C4-2B (cell line): ENCODE data around the gene PFN1.

Source experiments
- ZFX ChIP-seq: fragments of 450-650 bp; IDR thresholded peaks from 2 replicates; pipeline ENCODE4 v1.6.1; 2017
- TF ChIP-seq, protein P1 (sequence below): fragments of 450-650 bp; conservative IDR thresholded peaks from 2 replicates; pipeline ENCODE4 v1.5.1; 2017; ENCODE audit warnings: mild to moderate bottlenecking

DNA sequence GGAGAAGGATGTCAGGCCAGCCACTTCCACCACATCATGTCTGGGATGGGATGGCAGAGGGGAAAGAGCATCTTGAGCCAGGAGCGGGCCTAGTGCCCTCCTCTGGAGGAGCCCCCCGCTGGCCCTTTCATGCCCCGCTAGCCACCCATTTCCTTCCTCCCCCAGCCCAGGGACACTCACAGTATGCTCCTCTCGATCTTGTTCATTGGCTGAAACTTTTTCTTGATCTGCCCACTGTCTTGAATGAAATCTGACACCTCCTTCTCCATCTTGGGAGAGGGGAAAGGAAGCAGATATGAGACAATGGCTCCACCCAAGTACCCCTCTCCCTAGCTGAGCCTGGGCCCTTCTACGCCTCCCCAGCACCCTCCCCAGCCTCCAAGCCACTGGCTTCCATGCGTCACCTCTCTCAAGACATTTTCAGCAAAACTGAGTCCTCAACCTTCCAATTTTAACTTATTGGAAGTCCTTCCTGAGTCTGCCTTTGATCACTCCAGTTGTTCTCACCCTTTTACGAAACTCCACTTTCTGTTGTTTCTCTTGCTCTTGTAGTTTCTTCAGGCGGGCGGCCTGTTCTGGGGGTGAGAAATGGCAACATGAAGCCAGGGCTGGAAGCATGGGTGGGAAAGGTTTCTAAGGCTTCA is 12.1 kb upstream of the PFN1 start:
- TF ChIP-seq, protein P1, sequence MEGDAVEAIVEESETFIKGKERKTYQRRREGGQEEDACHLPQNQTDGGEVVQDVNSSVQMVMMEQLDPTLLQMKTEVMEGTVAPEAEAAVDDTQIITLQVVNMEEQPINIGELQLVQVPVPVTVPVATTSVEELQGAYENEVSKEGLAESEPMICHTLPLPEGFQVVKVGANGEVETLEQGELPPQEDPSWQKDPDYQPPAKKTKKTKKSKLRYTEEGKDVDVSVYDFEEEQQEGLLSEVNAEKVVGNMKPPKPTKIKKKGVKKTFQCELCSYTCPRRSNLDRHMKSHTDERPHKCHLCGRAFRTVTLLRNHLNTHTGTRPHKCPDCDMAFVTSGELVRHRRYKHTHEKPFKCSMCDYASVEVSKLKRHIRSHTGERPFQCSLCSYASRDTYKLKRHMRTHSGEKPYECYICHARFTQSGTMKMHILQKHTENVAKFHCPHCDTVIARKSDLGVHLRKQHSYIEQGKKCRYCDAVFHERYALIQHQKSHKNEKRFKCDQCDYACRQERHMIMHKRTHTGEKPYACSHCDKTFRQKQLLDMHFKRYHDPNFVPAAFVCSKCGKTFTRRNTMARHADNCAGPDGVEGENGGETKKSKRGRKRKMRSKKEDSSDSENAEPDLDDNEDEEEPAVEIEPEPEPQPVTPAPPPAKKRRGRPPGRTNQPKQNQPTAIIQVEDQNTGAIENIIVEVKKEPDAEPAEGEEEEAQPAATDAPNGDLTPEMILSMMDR: no peak
- TF ChIP-seq ZFX: no peak
